ENCODE data around the gene CCDC63. TPM values are rescaled to one million over a fixed set of nuclear protein-coding genes. Genes with fewer than 3 reads are reported as not detected.

The CCDC63 gene
- total RNA-seq, 4 donors from 2014 or later = not detected

GRCh38 chr12:110901401-110901800, 54.6 kb downstream of the CCDC63 start:
- WGBS, 2 donors = 78 to 86% methylated on average over 4 of the region's 4 CpGs
- Histone ChIP-seq H3K27ac (no peak overlapping the region), H3K36me3 (no peaks in the 10 kb centered on the region), H3K9me3 (no peaks in the 10 kb centered on the region), H3K4me3 (no peak overlapping the region), H3K27me3 (no peaks in the 10 kb centered on the region), H3K4me1 (peaks cover 0 to 6% (median 0%) of the 10 kb centered on the region in 3 donors)
- intact Hi-C loops (cut with DNase I) = no loop called here
- no peak for DNase-seq
- TF ChIP-seq POLR2A (IDR thresholded peaks at IDR 0.05) (no peak), CTCF (IDR thresholded peaks at IDR 0.05) (no peak)

GRCh38 chr12:110903511-110903910, 56.7 kb downstream of the CCDC63 start:
- Histone ChIP-seq H3K36me3 (no peaks in the 10 kb centered on the region), H3K4me1 (no peaks in the 10 kb centered on the region), H3K4me3 (no peak overlapping the region), H3K27me3 (peaks cover 0 to 4% (median 0%) of the 10 kb centered on the region in 4 donors), H3K9me3 (no peaks in the 10 kb centered on the region), H3K27ac (no peak overlapping the region)
- TF ChIP-seq POLR2A (IDR thresholded peaks at IDR 0.05) = no peak
- no peak for TF ChIP-seq CTCF (IDR thresholded peaks at IDR 0.05)
- no peak for DNase-seq
- 93 to 95% methylated on average over 4 of the region's 4 CpGs for WGBS, 2 donors
- intact Hi-C loops (cut with DNase I) = no loop called here

- WGBS, 2 donors = 23 to 24% methylated on average over 3 of the region's 3 CpGs
- intact Hi-C loops (cut with DNase I) = no loop called here
These were observed 59.3 kb downstream of the CCDC63 start for GRCh38 chr12:110906083-110906482.

GRCh38 chr12:110906516-110906915, 59.7 kb downstream of the CCDC63 start:
- no peak for DNase-seq
- no peaks in the 10 kb centered on the region for H3K36me3 ChIP-seq
- 72 to 78% methylated on average over 5 of the region's 5 CpGs for WGBS, 2 donors
- intact Hi-C loops (cut with DNase I) = no loop called here
- H3K4me3 ChIP-seq = no peak overlapping the region
- no peak for TF ChIP-seq CTCF (IDR thresholded peaks at IDR 0.05)
- no peak for TF ChIP-seq POLR2A (IDR thresholded peaks at IDR 0.05)
- H3K27me3 ChIP-seq = peaks cover 0 to 4% (median 0%) of the 10 kb centered on the region in 4 donors
- no peaks in the 10 kb centered on the region for H3K9me3 ChIP-seq
- no peaks in the 10 kb centered on the region for H3K4me1 ChIP-seq
- H3K27ac ChIP-seq = no peak overlapping the region

More at GRCh38 chr12:110906083-110906482, 59.3 kb downstream of the CCDC63 start:
- H3K36me3 ChIP-seq = no peaks in the 10 kb centered on the region
- no peaks in the 10 kb centered on the region for H3K4me1 ChIP-seq
- no peaks in the 10 kb centered on the region for H3K9me3 ChIP-seq
- H3K27ac ChIP-seq = no peak overlapping the region
- peaks cover 0 to 4% (median 0%) of the 10 kb centered on the region in 4 donors for H3K27me3 ChIP-seq
- TF ChIP-seq POLR2A (IDR thresholded peaks at IDR 0.05) (no peak), CTCF (IDR thresholded peaks at IDR 0.05) (no peak)
- no peak overlapping the region for H3K4me3 ChIP-seq
- no peak for DNase-seq

GRCh38 chr12:110906985-110907384, 60.2 kb downstream of the CCDC63 start:
- intact Hi-C loops (cut with DNase I) = no loop called here
- WGBS, 2 donors = 73 to 75% methylated on average over 3 to 4 of the region's 4 CpGs
- Histone ChIP-seq H3K4me1 (no peaks in the 10 kb centered on the region), H3K27ac (no peak overlapping the region), H3K27me3 (peaks cover 0 to 4% (median 0%) of the 10 kb centered on the region in 4 donors), H3K4me3 (no peak overlapping the region), H3K9me3 (no peaks in the 10 kb centered on the region), H3K36me3 (no peaks in the 10 kb centered on the region)
- no peak for DNase-seq
- TF ChIP-seq POLR2A (IDR thresholded peaks at IDR 0.05) = no peak

- Histone ChIP-seq H3K4me1 (no peaks in the 10 kb centered on the region), H3K9me3 (no peaks in the 10 kb centered on the region), H3K27ac (no peak overlapping the region), H3K27me3 (peaks cover 0 to 4% (median 0%) of the 10 kb centered on the region in 4 donors), H3K36me3 (no peaks in the 10 kb centered on the region), H3K4me3 (no peak overlapping the region)
- DNase-seq = no peak
- intact Hi-C loops (cut with DNase I) = no loop called here
- WGBS, 2 donors = 54 to 66% methylated on average over 7 to 8 of the region's 8 CpGs
- TF ChIP-seq CTCF (IDR thresholded peaks at IDR 0.05) (no peak), POLR2A (IDR thresholded peaks at IDR 0.05) (no peak)
These were observed 60.8 kb downstream of the CCDC63 start for GRCh38 chr12:110907583-110907982.
